ENCODE measurements around the gene CDK5RAP2.

GRCh38 chr9:120628207-120628924, 48.4 kb upstream of the CDK5RAP2 start:
- TF ChIP-seq CTCF (IDR thresholded peaks at IDR 0.05; ENCODE audit: low read depth, low read length): no peak
- TF ChIP-seq EZH2phosphoT487 (IDR thresholded peaks at IDR 0.05; ENCODE audit: low read depth): no peak
